Posterior vena cava (tissue), 2 donors: ENCODE measurements around the gene TREX2. TPM values are rescaled to one million over a fixed set of nuclear protein-coding genes. Genes with fewer than 3 reads are reported as not detected.

Experiments
- DNase-seq: peaks from one replicate; pipeline ENCODE4 v3.0.0-alpha.2; 2020; ENCODE audit warnings: low spot score
- intact Hi-C, 2 donors: fragments of 100-400 bp; cut with DNase I; formaldehyde crosslinking; loops; one replicate each; pipeline versions ENCODE4 v1.14.1 to v1.14.2; 2022 to 2023
- total RNA-seq, 2 donors: library from RNA; stranded (reverse); fragmentation: NEBNext Ultra II Directional; extraction: Animal tissue kit (Norgen Biotek cat#: 25700); gene quantifications; one replicate each; pipeline ENCODE4 v1.2.1, GENCODE V29; 2021
- donor health status: DM: yes; HTN: yes; CAD: no.
- donor health status: DM: yes; HTN: yes; CAD: no.

The TREX2 gene
- total RNA-seq, 2 donors from 2014 or later, result 0.48 to 1.9 TPM

GRCh38 chrX:153443476-153444332 is 2.2 kb downstream of the TREX2 start:
- DNase-seq, result peak; percentile 79
- intact Hi-C loops, result loop anchor here in 1 of 2 donors (10.0 kb wide), 1 partner anchor 409 kb away; no protein-coding TSS in a partner anchor

- peak; percentile 47 for DNase-seq
- intact Hi-C loops, result loop anchor here in 1 of 2 donors (10.0 kb wide), 1 partner anchor 408 kb away; no protein-coding TSS in a partner anchor
Measured at GRCh38 chrX:153442463-153442862, 3.4 kb downstream of the TREX2 start.

- intact Hi-C loops, result loop anchor here in 1 of 2 donors (10.0 kb wide), 1 partner anchor 407 kb away; no protein-coding TSS in a partner anchor
- peak; percentile 62 for DNase-seq
Measured at GRCh38 chrX:153441981-153442380, 3.9 kb downstream of the TREX2 start.

- DNase-seq, result no peak
- intact Hi-C loops, result loop anchor here in 1 of 2 donors (10.0 kb wide), 1 partner anchor 406 kb away; no protein-coding TSS in a partner anchor
Measured at GRCh38 chrX:153441296-153441695, 4.6 kb downstream of the TREX2 start.

- intact Hi-C loops, result loop anchor here in 1 of 2 donors (10.0 kb wide), 1 partner anchor 406 kb away; no protein-coding TSS in a partner anchor
- peak; percentile 68 for DNase-seq
Measured at GRCh38 chrX:153440556-153441135, 5.2 kb downstream of the TREX2 start.

GRCh38 chrX:153439977-153440376 is 5.9 kb downstream of the TREX2 start:
- DNase-seq, result peak; percentile 60
- intact Hi-C loops, result loop anchor here in 1 of 2 donors (10.0 kb wide), 1 partner anchor 405 kb away; no protein-coding TSS in a partner anchor

GRCh38 chrX:153438532-153438931 is 7.3 kb downstream of the TREX2 start:
- peak; percentile 19 for DNase-seq
- intact Hi-C loops, result no loop called here

GRCh38 chrX:153435845-153436244 is 10.0 kb downstream of the TREX2 start:
- intact Hi-C loops, result no loop called here
- DNase-seq, result no peak

- DNase-seq, result peak; percentile 30
- intact Hi-C loops, result no loop called here
Measured at GRCh38 chrX:153434801-153435200, 11.1 kb downstream of the TREX2 start.

GRCh38 chrX:153433781-153434285 is 12.0 kb downstream of the TREX2 start:
- DNase-seq, result peak; percentile 67
- intact Hi-C loops, result no loop called here

GRCh38 chrX:153433161-153433680 is 12.6 kb downstream of the TREX2 start:
- peak; percentile 62 for DNase-seq
- intact Hi-C loops, result no loop called here

GRCh38 chrX:153430796-153431195 is 15.1 kb downstream of the TREX2 start:
- DNase-seq, result peak; percentile 29

GRCh38 chrX:153426204-153426603 is 19.7 kb downstream of the TREX2 start:
- DNase-seq, result no peak
- intact Hi-C loops, result no loop called here

More at GRCh38 chrX:153430796-153431195, 15.1 kb downstream of the TREX2 start:
- intact Hi-C loops, result no loop called here

GRCh38 chrX:153423652-153424051 is 22.2 kb downstream of the TREX2 start:
- no peak for DNase-seq
- intact Hi-C loops, result no loop called here

- DNase-seq, result no peak
- intact Hi-C loops, result no loop called here
Measured at GRCh38 chrX:153421856-153422255, 24.0 kb downstream of the TREX2 start.

GRCh38 chrX:153420851-153421599 is 24.8 kb downstream of the TREX2 start:
- DNase-seq, result no peak
- intact Hi-C loops, result no loop called here

- peak; percentile 4 for DNase-seq
- intact Hi-C loops, result no loop called here
Measured at GRCh38 chrX:153417637-153418036, 28.2 kb downstream of the TREX2 start.

- peak; percentile 56 for DNase-seq
- intact Hi-C loops, result no loop called here
Measured at GRCh38 chrX:153416781-153417450, 28.9 kb downstream of the TREX2 start.
